ENCODE measurements around the gene GDPGP1. TPM values are rescaled to one million over a fixed set of nuclear protein-coding genes. Genes with fewer than 3 reads are reported as not detected.
A peak's percentile ranks its signal among the peaks of the same experiment; 100 is the strongest.

GDPGP1 gene
- total and polyA plus RNA-seq, 2 donors (not counting 1 experiment from before 2014, with no cell fraction given), result 9.3 to 10.4 TPM

GRCh38 chr15:90201130-90201943 lies 32.7 kb upstream of the GDPGP1 start, which contains the start of gene SEMA4B:
TSS of gene SEMA4B (plus strand) at chr15:90201330. CDS start at chr15:90201579, 249 bp downstream.
- CTCF ChIA-PET, result interaction anchor here (0.6 to 9.6 kb wide), 16 partner anchors 10 to 281 kb away, joined by 3 to 169 read pairs (median 5); partner anchors contain the start of genes CIB1 and GDPGP1
- POLR2A ChIA-PET, result interaction anchor here (0.7 to 10.5 kb wide), 12 partner anchors 10 to 39 kb away, joined by 3 to 150 read pairs (median 8); partner anchors contain the start of genes CIB1 and GDPGP1
- ATAC-seq (ENCODE audit: low read depth) (peak; percentile 89), DNase-seq (peak; percentile 84)
- Histone ChIP-seq H3K9ac (ENCODE audit: low read length) (peak within 1 kb of the TSS; percentile 85), H3K9me3 (ENCODE audit: control extremely low read depth in 1 of 3, control insufficient read depth in 2 of 3, insufficient read depth in 1 of 3, low read length in 2 of 3) (no peaks in the 10 kb centered on the region), H3K4me3 (ENCODE audit: control extremely low read depth in 1 of 5, extremely low read depth in 1 of 5, insufficient read depth in 1 of 5, low read depth in 2 of 5, low read length in 4 of 5) (peak within 1 kb of the TSS; percentile 79 to 94 (median 86)), H3K4me1 (ENCODE audit: control insufficient read depth in 2 of 2, insufficient read depth in 2 of 2, low read length in 2 of 2) (peaks cover 64 to 78% of the 10 kb centered on the region in 2 donors), H4K20me1 (ENCODE audit: control insufficient read depth, insufficient read depth, low read length, poor library complexity, severe bottlenecking) (peaks cover 53% of the 10 kb centered on the region), H3K36me3 (replicated peaks in 1 of 2; ENCODE audit: control extremely low read depth in 1 of 2, control insufficient read depth in 1 of 2, extremely low read depth in 1 of 2, insufficient read depth in 2 of 2, low read length in 1 of 2) (peaks cover 0 to 39% of the 10 kb centered on the region in 2 experiments), H2AFZ (ENCODE audit: insufficient read depth, low read depth, low read length, poor library complexity, severe bottlenecking) (peak within 1 kb of the TSS; percentile 69), H3K4me2 (replicated peaks; ENCODE audit: low read depth, low read length, poor library complexity, severe bottlenecking) (peak within 1 kb of the TSS; percentile 93), H3K27ac (ENCODE audit: low read length in 2 of 2) (peak within 1 kb of the TSS; percentile 52 to 72), H3K27me3 (replicated peaks in 1 of 4; ENCODE audit: control extremely low read depth in 1 of 4, control insufficient read depth in 3 of 4, insufficient read depth in 4 of 4, low read length in 3 of 4) (no peaks in the 10 kb centered on the region), H3K79me2 (ENCODE audit: control insufficient read depth, insufficient read depth, low read length) (peaks cover 98% of the 10 kb centered on the region)
- Mint-ChIP-seq H3K9me3 (ENCODE audit: insufficient read depth) (no peaks in the 10 kb centered on the region), H3K27me3 (no peaks in the 10 kb centered on the region), H3K27ac (peak within 1 kb of the TSS; percentile 95), H3K4me3 (peak within 1 kb of the TSS; percentile 93), H3K4me1 (peaks cover 73% of the 10 kb centered on the region)
- intact Hi-C loops (cut with micrococcal nuclease), result loop anchor here (1.0 kb wide), 4 partner anchors 10 to 32 kb away; partner anchors contain the start of gene CIB1
- under 1% methylated on average over 88 of the region's 88 CpGs for WGBS (ENCODE audit: insufficient coverage)
- TF ChIP-seq EZH2 (IDR thresholded peaks at IDR 0.05; ENCODE audit: borderline replicate concordance, insufficient read depth, low read depth, low read length, poor library complexity, severe bottlenecking) (no peak), CTCF (IDR thresholded peaks at IDR 0.05) (no peak)
